ENCODE measurements around the gene IDH3A. TPM values are rescaled to one million over a fixed set of nuclear protein-coding genes. Genes with fewer than 3 reads are reported as not detected.

IDH3A gene
- total RNA-seq, 1 donor from 2014 or later, result 40.2 TPM

GRCh38 chr15:78208887-78209645 is 59.9 kb downstream of the IDH3A start:
- Mint-ChIP-seq H3K27ac (ENCODE audit: unreplicated experiment) (no peak overlapping the region), H3K27me3 (ENCODE audit: unreplicated experiment) (peaks cover 7% of the 10 kb centered on the region), H3K36me3 (ENCODE audit: unreplicated experiment) (no peaks in the 10 kb centered on the region), H3K4me1 (ENCODE audit: low read depth, unreplicated experiment) (peaks cover 22% of the 10 kb centered on the region), H3K4me3 (ENCODE audit: unreplicated experiment) (no peak overlapping the region), H3K9me3 (ENCODE audit: unreplicated experiment) (peaks cover 3% of the 10 kb centered on the region)
- no peak for DNase-seq
- TF ChIP-seq, protein P1, sequence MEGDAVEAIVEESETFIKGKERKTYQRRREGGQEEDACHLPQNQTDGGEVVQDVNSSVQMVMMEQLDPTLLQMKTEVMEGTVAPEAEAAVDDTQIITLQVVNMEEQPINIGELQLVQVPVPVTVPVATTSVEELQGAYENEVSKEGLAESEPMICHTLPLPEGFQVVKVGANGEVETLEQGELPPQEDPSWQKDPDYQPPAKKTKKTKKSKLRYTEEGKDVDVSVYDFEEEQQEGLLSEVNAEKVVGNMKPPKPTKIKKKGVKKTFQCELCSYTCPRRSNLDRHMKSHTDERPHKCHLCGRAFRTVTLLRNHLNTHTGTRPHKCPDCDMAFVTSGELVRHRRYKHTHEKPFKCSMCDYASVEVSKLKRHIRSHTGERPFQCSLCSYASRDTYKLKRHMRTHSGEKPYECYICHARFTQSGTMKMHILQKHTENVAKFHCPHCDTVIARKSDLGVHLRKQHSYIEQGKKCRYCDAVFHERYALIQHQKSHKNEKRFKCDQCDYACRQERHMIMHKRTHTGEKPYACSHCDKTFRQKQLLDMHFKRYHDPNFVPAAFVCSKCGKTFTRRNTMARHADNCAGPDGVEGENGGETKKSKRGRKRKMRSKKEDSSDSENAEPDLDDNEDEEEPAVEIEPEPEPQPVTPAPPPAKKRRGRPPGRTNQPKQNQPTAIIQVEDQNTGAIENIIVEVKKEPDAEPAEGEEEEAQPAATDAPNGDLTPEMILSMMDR (IDR thresholded peaks at IDR 0.05; ENCODE audit: partially characterized antibody, unreplicated experiment), result no peak

GRCh38 chr15:78209646-78210348 is 60.6 kb downstream of the IDH3A start:
- Mint-ChIP-seq H3K4me3 (ENCODE audit: unreplicated experiment) (no peak overlapping the region), H3K4me1 (ENCODE audit: low read depth, unreplicated experiment) (peaks cover 22% of the 10 kb centered on the region), H3K9me3 (ENCODE audit: unreplicated experiment) (peaks cover 3% of the 10 kb centered on the region), H3K27me3 (ENCODE audit: unreplicated experiment) (peaks cover 9% of the 10 kb centered on the region), H3K36me3 (ENCODE audit: unreplicated experiment) (no peaks in the 10 kb centered on the region), H3K27ac (ENCODE audit: unreplicated experiment) (no peak overlapping the region)
- TF ChIP-seq, protein P1 (IDR thresholded peaks at IDR 0.05; ENCODE audit: partially characterized antibody, unreplicated experiment), result no peak
- DNase-seq, result no peak

DNA sequence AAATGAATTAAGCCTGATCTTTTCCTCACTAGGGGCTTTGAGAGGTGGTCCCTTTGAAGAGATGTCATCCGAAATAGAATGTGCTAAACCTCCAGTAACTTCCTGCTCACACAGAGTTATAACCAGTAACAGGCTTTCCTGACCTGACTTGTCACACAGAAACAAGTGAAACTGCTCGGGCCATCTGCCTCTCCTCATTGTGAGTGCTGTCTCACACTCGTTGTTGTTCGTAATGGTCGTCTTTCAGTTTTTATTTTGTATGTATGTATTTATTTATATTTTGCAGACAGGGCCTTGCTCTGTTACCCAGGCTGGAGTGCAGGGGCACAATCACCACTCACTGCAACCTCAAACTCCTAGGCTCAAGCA is 61.2 kb downstream of the IDH3A start:
- Mint-ChIP-seq H3K27me3 (ENCODE audit: unreplicated experiment) (peaks cover 10% of the 10 kb centered on the region), H3K36me3 (ENCODE audit: unreplicated experiment) (no peaks in the 10 kb centered on the region), H3K27ac (ENCODE audit: unreplicated experiment) (no peak overlapping the region), H3K4me3 (ENCODE audit: unreplicated experiment) (no peak overlapping the region), H3K4me1 (ENCODE audit: low read depth, unreplicated experiment) (peaks cover 22% of the 10 kb centered on the region), H3K9me3 (ENCODE audit: unreplicated experiment) (peaks cover 3% of the 10 kb centered on the region)
- TF ChIP-seq, protein P1 (IDR thresholded peaks at IDR 0.05; ENCODE audit: partially characterized antibody, unreplicated experiment), result no peak
- DNase-seq, result no peak

GRCh38 chr15:78211189-78211921 is 62.2 kb downstream of the IDH3A start:
- no peaks in the 10 kb centered on the region for H3K36me3 Mint-ChIP-seq (ENCODE audit: unreplicated experiment)
- H3K9me3 Mint-ChIP-seq (ENCODE audit: unreplicated experiment), result peaks cover 3% of the 10 kb centered on the region
- H3K4me1 Mint-ChIP-seq (ENCODE audit: low read depth, unreplicated experiment), result peaks cover 22% of the 10 kb centered on the region
- DNase-seq, result no peak
- no peak overlapping the region for H3K4me3 Mint-ChIP-seq (ENCODE audit: unreplicated experiment)
- H3K27me3 Mint-ChIP-seq (ENCODE audit: unreplicated experiment), result peaks cover 12% of the 10 kb centered on the region
- no peak overlapping the region for H3K27ac Mint-ChIP-seq (ENCODE audit: unreplicated experiment)
- TF ChIP-seq, protein P1 (IDR thresholded peaks at IDR 0.05; ENCODE audit: partially characterized antibody, unreplicated experiment), result no peak

Measured in glutamatergic neuron (in vitro differentiated cells).